ENCODE data around the gene NME7.

Gene NME7

DNA sequence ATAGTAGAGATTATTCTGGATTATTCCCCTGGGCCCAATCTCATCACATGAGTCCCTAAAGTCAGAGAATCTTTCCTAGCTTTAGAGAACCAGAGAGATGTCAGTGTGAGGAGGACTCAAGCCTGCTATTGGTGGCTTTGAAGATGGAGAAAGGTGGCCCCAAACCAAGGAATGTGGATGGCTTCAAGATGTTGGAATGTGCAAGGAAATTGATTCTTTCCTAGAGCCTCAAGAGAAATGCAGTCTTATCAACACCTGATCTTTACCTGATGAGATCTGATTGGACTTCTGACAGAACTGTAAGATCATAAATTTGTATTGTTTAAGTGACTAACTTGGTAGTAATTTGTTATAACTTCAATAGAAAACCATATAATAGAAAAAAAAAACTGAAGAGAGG lies 51.0 kb downstream of the NME7 start:
- no peak overlapping the region for H2AFZ ChIP-seq (ENCODE audit: low read length)
- no peak overlapping the region for H3K9ac ChIP-seq (ENCODE audit: low read length)
- no peak overlapping the region for H3K4me3 ChIP-seq (ENCODE audit: low read depth, low read length, poor library complexity, severe bottlenecking)
- H3K9me3 ChIP-seq (ENCODE audit: low read length), result no peaks in the 10 kb centered on the region
- H3K27me3 ChIP-seq (ENCODE audit: insufficient read depth, low read length), result no peaks in the 10 kb centered on the region
- no peaks in the 10 kb centered on the region for H4K20me1 ChIP-seq (ENCODE audit: insufficient read depth, low read length)
- H3K9me2 ChIP-seq (ENCODE audit: low read depth, low read length), result no peaks in the 10 kb centered on the region
- no peaks in the 10 kb centered on the region for H3K79me2 ChIP-seq (ENCODE audit: insufficient read depth, low read length)
- H3K36me3 ChIP-seq (ENCODE audit: insufficient read depth, low read length), result no peaks in the 10 kb centered on the region
- no peaks in the 10 kb centered on the region for H3F3A ChIP-seq (ENCODE audit: insufficient read depth, low read length)
- H3K4me2 ChIP-seq (ENCODE audit: low read length), result no peak overlapping the region
- no peaks in the 10 kb centered on the region for H3K4me1 ChIP-seq (ENCODE audit: insufficient read depth, low read length, severe bottlenecking)
- no peak for TF ChIP-seq EZH2 (IDR thresholded peaks at IDR 0.05; ENCODE audit: borderline replicate concordance, low read length)
- TF ChIP-seq, protein P1, sequence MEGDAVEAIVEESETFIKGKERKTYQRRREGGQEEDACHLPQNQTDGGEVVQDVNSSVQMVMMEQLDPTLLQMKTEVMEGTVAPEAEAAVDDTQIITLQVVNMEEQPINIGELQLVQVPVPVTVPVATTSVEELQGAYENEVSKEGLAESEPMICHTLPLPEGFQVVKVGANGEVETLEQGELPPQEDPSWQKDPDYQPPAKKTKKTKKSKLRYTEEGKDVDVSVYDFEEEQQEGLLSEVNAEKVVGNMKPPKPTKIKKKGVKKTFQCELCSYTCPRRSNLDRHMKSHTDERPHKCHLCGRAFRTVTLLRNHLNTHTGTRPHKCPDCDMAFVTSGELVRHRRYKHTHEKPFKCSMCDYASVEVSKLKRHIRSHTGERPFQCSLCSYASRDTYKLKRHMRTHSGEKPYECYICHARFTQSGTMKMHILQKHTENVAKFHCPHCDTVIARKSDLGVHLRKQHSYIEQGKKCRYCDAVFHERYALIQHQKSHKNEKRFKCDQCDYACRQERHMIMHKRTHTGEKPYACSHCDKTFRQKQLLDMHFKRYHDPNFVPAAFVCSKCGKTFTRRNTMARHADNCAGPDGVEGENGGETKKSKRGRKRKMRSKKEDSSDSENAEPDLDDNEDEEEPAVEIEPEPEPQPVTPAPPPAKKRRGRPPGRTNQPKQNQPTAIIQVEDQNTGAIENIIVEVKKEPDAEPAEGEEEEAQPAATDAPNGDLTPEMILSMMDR (IDR thresholded peaks at IDR 0.05; ENCODE audit: low read length), result no peak
- H3K27ac ChIP-seq (ENCODE audit: low read depth, low read length, poor library complexity, severe bottlenecking), result no peak overlapping the region

DNA sequence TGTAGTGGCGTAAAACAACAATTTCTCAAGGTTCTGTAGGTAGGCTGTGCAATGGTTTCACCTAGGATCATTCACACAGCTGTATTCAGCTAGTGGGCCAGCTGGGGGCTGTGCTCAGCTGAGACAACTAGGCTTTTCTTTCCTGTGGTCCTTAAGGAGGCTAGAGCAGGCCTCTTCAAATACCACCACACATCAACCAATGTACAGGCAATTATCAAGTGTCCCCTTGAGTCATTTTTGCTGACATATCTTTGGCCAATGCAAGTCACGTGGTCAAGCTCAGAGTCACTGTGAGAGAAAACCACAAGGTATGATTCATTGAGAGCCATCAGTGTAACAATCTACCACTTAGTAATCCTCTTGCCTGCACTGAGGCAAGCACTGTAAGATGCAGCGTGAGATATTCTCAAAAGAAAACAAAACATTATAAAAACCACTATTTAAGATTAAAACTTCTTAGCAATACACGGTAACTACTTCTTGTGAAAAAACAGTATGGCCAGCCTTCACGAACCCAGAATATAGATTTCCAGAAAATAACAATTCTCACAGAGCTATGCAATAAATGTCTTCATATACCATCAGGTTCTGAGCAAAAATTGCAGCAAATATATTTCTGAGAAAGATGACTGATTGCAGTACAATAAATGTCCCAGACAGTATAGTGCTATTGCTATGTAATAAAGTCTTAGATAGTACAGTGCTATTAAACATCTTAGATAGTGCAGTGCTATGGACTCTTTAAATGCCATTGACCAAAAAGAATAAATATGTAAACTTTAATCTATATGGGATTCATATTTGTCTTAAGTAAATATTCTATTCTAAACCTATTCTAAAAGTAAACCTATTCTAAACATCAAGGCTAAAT lies 55.3 kb downstream of the NME7 start:
- no peak overlapping the region for H2AFZ ChIP-seq (ENCODE audit: low read length)
- H3K4me3 ChIP-seq (ENCODE audit: low read depth, low read length, poor library complexity, severe bottlenecking), result no peak overlapping the region
- no peaks in the 10 kb centered on the region for H3K36me3 ChIP-seq (ENCODE audit: insufficient read depth, low read length)
- H4K20me1 ChIP-seq (ENCODE audit: insufficient read depth, low read length), result no peaks in the 10 kb centered on the region
- H3K79me2 ChIP-seq (ENCODE audit: insufficient read depth, low read length), result no peaks in the 10 kb centered on the region
- no peaks in the 10 kb centered on the region for H3K9me3 ChIP-seq (ENCODE audit: low read length)
- H3K9me2 ChIP-seq (ENCODE audit: low read depth, low read length), result no peaks in the 10 kb centered on the region
- TF ChIP-seq, protein P1 (IDR thresholded peaks at IDR 0.05; ENCODE audit: low read length), result no peak
- no peak for TF ChIP-seq EZH2 (IDR thresholded peaks at IDR 0.05; ENCODE audit: borderline replicate concordance, low read length)
- H3K4me1 ChIP-seq (ENCODE audit: insufficient read depth, low read length, severe bottlenecking), result peaks cover 9% of the 10 kb centered on the region
- H3K9ac ChIP-seq (ENCODE audit: low read length), result no peak overlapping the region
- H3K4me2 ChIP-seq (ENCODE audit: low read length), result no peak overlapping the region
- H3K27me3 ChIP-seq (ENCODE audit: insufficient read depth, low read length), result no peaks in the 10 kb centered on the region
- H3K27ac ChIP-seq (ENCODE audit: low read depth, low read length, poor library complexity, severe bottlenecking), result no peak overlapping the region
- H3F3A ChIP-seq (ENCODE audit: insufficient read depth, low read length), result no peaks in the 10 kb centered on the region

DNA sequence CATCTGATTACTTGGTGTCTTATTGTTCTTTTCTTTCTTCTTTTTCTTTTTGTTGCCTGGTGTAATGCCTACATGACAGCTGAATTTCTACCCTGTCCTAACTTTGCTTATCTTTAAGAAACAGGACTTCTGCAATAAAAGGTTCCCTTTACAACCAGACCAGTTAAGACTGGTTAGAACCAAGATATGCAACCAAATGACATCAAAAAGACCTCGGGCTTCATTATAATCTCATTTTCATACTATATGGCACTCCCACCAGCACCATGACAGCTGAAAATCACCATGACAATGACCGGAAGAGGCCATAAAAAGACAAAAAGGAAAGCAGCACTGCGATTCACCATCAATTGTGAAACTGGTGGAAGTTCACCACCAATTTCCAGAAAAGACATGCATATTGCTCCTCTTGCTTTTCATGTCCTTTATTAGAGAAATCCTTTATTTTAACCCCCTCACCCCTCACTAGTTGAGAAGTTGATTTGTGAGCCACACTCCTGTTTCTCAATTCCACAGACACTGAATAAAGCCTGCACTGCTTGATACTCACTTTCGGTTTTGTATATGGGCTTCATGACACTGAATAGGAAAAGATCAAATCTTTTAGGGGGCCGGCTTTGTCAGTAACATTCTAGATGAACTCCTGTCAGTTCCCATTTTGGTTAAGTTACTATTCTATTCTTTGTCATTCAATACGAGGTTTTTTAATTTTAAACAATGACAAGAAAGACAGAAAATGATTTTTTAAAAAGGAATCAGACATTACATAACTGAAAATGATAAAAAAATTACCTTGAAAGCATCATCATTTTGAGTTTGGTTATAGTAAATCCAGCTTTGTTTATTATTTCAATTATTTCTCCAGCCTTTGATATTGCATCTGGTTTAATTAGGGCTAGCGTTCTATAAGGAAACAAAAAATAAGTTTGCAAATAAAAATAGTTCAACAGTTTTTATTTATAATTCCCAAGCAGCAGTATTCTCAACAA lies 58.1 kb downstream of the NME7 start:
- Histone ChIP-seq H2AFZ (ENCODE audit: low read length) (no peak overlapping the region), H3K27ac (ENCODE audit: low read depth, low read length, poor library complexity, severe bottlenecking) (no peak overlapping the region), H3K4me2 (ENCODE audit: low read length) (peak overlapping the region; percentile 30), H3K4me3 (ENCODE audit: low read depth, low read length, poor library complexity, severe bottlenecking) (no peak overlapping the region), H3K9me3 (ENCODE audit: low read length) (no peaks in the 10 kb centered on the region), H3K27me3 (ENCODE audit: insufficient read depth, low read length) (no peaks in the 10 kb centered on the region), H3K36me3 (ENCODE audit: insufficient read depth, low read length) (no peaks in the 10 kb centered on the region), H3K9me2 (ENCODE audit: low read depth, low read length) (no peaks in the 10 kb centered on the region), H3K4me1 (ENCODE audit: insufficient read depth, low read length, severe bottlenecking) (peaks cover 9% of the 10 kb centered on the region), H4K20me1 (ENCODE audit: insufficient read depth, low read length) (no peaks in the 10 kb centered on the region), H3K9ac (ENCODE audit: low read length) (no peak overlapping the region), H3K79me2 (ENCODE audit: insufficient read depth, low read length) (no peaks in the 10 kb centered on the region), H3F3A (ENCODE audit: insufficient read depth, low read length) (no peaks in the 10 kb centered on the region)
- TF ChIP-seq, protein P1 (IDR thresholded peaks at IDR 0.05; ENCODE audit: low read length), result no peak
- no peak for TF ChIP-seq EZH2 (IDR thresholded peaks at IDR 0.05; ENCODE audit: borderline replicate concordance, low read length)

Data from OCI-LY1 (cell line).